DND-41 (cell line): ENCODE results near the gene TEX2.
"Not testable (repeated sequence)": the region's sequence is repeated elsewhere in the genome, so short reads cannot be mapped to it uniquely, and the experiment has no call there.

Experiments
- ATAC-seq: fragments of 200-7000 bp; cut with Tn5 transposase; 3 replicates; pipeline ENCODE4 v1.9.1; 2021; ENCODE audit warnings: low read depth; ENCODE audit not compliant: insufficient read depth
- DNase-seq: peaks from one replicate; pipeline ENCODE4 v3.0.0-alpha.2; 2020
- H2AFZ ChIP-seq: 2 replicates; pipeline ENCODE4 v1.6.0; 2012; ENCODE audit warnings: low read depth, low read length
- H3K27ac ChIP-seq: 2 replicates; pipeline ENCODE4 v1.5.1; 2012; ENCODE audit warnings: low read length, inconsistent platforms
- H3K27me3 ChIP-seq: fragments of 200-600 bp; sonication (generic); 2 replicates; pipeline ENCODE4 v1.6.0; 2012; ENCODE audit warnings: low read length, mild to moderate bottlenecking, inconsistent platforms; ENCODE audit not compliant: insufficient read depth, poor library complexity
- H3K36me3 ChIP-seq: 2 replicates; pipeline ENCODE4 v1.5.1; 2012; ENCODE audit warnings: low read length, inconsistent platforms; ENCODE audit not compliant: insufficient read depth
- H3K4me1 ChIP-seq: 2 replicates; pipeline ENCODE4 v1.5.1; 2012; ENCODE audit warnings: mild to moderate bottlenecking, low read length; ENCODE audit not compliant: insufficient read depth
- H3K4me2 ChIP-seq: 2 replicates; pipeline ENCODE4 v1.6.0; 2012; ENCODE audit warnings: mild to moderate bottlenecking, moderate library complexity, low read length, inconsistent platforms; ENCODE audit not compliant: insufficient read depth
- H3K4me3 ChIP-seq, 2 experiments: fragments of 200-600 bp in 1 of 2; shearing (Covaris generic) in 1 of 2; 2 replicates each; pipeline ENCODE4 v1.5.1; 2012 to 2016; ENCODE audit warnings: inconsistent platforms in 2 of 2, low read length in 2 of 2, mild to moderate bottlenecking in 2 of 2, low read depth in 1 of 2, moderate library complexity in 1 of 2
- H3K79me2 ChIP-seq: 2 replicates; pipeline ENCODE4 v1.6.0; 2012; ENCODE audit warnings: low read length, inconsistent platforms; ENCODE audit not compliant: insufficient read depth
- H3K9ac ChIP-seq: 2 replicates; pipeline ENCODE4 v1.6.0; 2012; ENCODE audit warnings: low read depth, mild to moderate bottlenecking, inconsistent platforms, low read length, moderate library complexity
- H3K9me3 ChIP-seq: 2 replicates; pipeline ENCODE4 v1.5.1; 2012; ENCODE audit warnings: low read length, moderate library complexity, mild to moderate bottlenecking, inconsistent platforms; ENCODE audit not compliant: insufficient read depth, severe bottlenecking
- H4K20me1 ChIP-seq: 2 replicates; pipeline ENCODE4 v1.6.0; 2012; ENCODE audit warnings: low read length; ENCODE audit not compliant: insufficient read depth
- EZH2 ChIP-seq: IDR thresholded peaks from 3 replicates; pipeline ENCODE4 v1.6.1; 2012; ENCODE audit warnings: borderline replicate concordance, low read depth, mild to moderate bottlenecking, moderate library complexity, low read length, inconsistent platforms; ENCODE audit not compliant: severe bottlenecking
- TF ChIP-seq, protein P1 (sequence below): IDR thresholded peaks from 2 replicates; pipeline ENCODE4 v1.5.1; 2012; ENCODE audit warnings: borderline replicate concordance, low read length, moderate library complexity, mild to moderate bottlenecking; ENCODE audit not compliant: poor library complexity, severe bottlenecking; ENCODE audit errors: extremely low read depth

Gene TEX2

DNA sequence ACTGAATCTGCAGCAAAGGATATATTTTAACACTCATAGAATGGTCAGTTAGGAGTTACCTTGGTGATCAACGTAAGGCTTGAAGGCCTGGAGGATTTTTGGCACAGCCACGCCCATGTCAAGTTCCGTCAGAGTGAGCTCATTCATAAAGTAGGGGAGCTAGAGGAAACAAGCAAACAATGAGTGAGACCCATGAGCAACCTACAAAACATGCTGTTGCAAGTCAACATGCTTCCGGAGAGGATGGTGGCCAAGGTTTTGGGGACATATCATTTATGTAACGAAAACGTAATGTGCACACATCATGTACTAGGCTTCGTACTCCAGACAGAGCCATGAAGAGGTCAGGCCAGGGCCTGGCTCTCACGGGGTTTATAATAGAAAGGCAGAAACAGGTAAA is 92.0 kb downstream of the TEX2 start:
- no peaks in the 10 kb centered on the region for H3K9me3 ChIP-seq
- ATAC-seq: no peak
- no peak for DNase-seq

DNA sequence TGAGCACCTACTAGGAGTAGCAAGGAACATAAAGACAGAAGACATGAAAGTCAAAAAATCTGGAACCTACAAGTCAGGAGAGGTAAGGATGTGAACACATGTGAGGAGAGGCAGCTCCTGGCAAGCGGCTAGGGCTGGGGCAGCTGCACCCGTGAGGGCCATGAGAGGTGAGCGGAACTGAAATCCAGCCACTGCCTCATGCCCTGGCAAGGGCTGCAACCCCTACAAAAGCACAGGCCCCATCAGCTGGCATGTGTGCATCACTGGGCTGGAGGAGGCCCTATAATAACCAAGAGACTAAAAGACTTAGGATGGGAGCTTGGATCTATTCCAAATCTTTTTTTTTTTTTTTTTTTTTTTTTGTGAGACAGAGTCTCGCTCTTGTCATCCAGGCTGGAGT is 92.8 kb downstream of the TEX2 start:
- ATAC-seq: no peak
- TF ChIP-seq, protein P1, sequence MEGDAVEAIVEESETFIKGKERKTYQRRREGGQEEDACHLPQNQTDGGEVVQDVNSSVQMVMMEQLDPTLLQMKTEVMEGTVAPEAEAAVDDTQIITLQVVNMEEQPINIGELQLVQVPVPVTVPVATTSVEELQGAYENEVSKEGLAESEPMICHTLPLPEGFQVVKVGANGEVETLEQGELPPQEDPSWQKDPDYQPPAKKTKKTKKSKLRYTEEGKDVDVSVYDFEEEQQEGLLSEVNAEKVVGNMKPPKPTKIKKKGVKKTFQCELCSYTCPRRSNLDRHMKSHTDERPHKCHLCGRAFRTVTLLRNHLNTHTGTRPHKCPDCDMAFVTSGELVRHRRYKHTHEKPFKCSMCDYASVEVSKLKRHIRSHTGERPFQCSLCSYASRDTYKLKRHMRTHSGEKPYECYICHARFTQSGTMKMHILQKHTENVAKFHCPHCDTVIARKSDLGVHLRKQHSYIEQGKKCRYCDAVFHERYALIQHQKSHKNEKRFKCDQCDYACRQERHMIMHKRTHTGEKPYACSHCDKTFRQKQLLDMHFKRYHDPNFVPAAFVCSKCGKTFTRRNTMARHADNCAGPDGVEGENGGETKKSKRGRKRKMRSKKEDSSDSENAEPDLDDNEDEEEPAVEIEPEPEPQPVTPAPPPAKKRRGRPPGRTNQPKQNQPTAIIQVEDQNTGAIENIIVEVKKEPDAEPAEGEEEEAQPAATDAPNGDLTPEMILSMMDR: no peak
- no peak for TF ChIP-seq EZH2

More for the DNA sequence above, 92.0 kb downstream of the TEX2 start:
- H3K36me3 ChIP-seq: peaks cover 39% of the 10 kb centered on the region; the same call in 1 of the 2 replicates
- H3K4me2 ChIP-seq: no peak overlapping the region
- H4K20me1 ChIP-seq: no peaks in the 10 kb centered on the region
- H3K4me3 ChIP-seq: no peak overlapping the region
- no peak for TF ChIP-seq EZH2
- TF ChIP-seq, protein P1: no peak
- H3K9ac ChIP-seq: no peak overlapping the region
- no peak overlapping the region for H3K27ac ChIP-seq
- H3K27me3 ChIP-seq: no peaks in the 10 kb centered on the region
- H2AFZ ChIP-seq: no peak overlapping the region
- H3K4me1 ChIP-seq: no peaks in the 10 kb centered on the region
- no peaks in the 10 kb centered on the region for H3K79me2 ChIP-seq

DNA sequence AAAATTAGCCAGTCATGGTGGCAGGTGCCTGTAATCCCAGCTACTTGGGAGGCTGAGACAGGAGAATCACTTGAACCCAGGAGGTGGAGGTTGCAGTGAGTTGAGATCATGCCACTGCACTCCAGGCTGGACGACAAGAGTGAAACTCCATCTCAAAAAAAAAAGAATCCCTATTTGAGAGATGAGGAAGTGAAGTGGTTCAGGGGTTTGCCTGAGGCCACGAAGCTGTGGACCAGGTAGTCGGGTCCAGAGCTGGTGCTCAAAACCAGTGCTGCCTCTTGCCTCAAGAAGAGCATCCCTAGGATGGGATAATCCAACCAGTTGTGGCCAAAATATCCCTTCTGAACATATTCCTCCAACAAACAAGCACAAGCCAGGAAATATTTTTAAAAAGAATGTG is 95.4 kb downstream of the TEX2 start:
- H3K4me1 ChIP-seq, H3K27ac ChIP-seq, H3K9ac ChIP-seq, ATAC-seq, H2AFZ ChIP-seq, H3K79me2 ChIP-seq, H3K4me2 ChIP-seq, H4K20me1 ChIP-seq, H3K9me3 ChIP-seq, H3K4me3 ChIP-seq, H3K27me3 ChIP-seq, DNase-seq: not testable (repeated sequence)
- H3K36me3 ChIP-seq: peaks cover 27% of the 10 kb centered on the region; the same call in 1 of the 2 replicates

More for the DNA sequence above, 92.8 kb downstream of the TEX2 start:
- Histone ChIP-seq H3K4me1 (no peaks in the 10 kb centered on the region), H3K79me2 (no peaks in the 10 kb centered on the region), H4K20me1 (no peaks in the 10 kb centered on the region), H3K27me3 (no peaks in the 10 kb centered on the region), H3K9me3 (no peaks in the 10 kb centered on the region), H3K4me3 (no peak overlapping the region), H3K36me3 (peaks cover 33% of the 10 kb centered on the region; the same call in 1 of the 2 replicates), H3K9ac (no peak overlapping the region), H3K4me2 (no peak overlapping the region), H3K27ac (no peak overlapping the region), H2AFZ (no peak overlapping the region)
- DNase-seq: no peak

DNA sequence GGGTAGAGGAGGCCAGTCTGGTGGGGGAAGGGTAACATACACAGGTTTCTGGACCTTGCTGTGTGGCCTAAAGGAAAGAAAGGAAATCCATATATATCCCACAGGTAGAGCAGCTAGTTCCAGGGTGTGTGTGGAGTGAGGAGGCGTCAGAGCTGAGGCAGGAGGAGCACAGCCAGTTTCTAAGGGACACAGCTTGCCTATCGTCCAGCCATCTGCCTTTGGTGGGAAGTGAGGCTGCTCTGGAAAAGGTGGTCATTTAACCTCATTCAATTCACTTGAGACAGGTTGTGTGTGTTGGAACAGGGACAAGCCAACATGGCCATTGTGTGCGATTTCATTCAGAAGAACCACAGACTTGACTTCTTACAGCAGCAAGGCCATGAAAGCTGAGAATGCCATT is 96.2 kb downstream of the TEX2 start:
- Histone ChIP-seq H3K9me3 (no peaks in the 10 kb centered on the region), H3K36me3 (peaks cover 27% of the 10 kb centered on the region; the same call in 1 of the 2 replicates), H3K4me3 (no peak overlapping the region), H3K27me3 (no peaks in the 10 kb centered on the region), H3K4me1 (no peaks in the 10 kb centered on the region), H4K20me1 (no peaks in the 10 kb centered on the region), H2AFZ (no peak overlapping the region), H3K79me2 (no peaks in the 10 kb centered on the region), H3K9ac (no peak overlapping the region), H3K4me2 (no peak overlapping the region), H3K27ac (no peak overlapping the region)
- ATAC-seq: no peak
- no peak for DNase-seq
- no peak for TF ChIP-seq EZH2
- TF ChIP-seq, protein P1: no peak
